ENCODE results near the gene KIF15.

Gene KIF15

GRCh38 chr3:44902628-44903027, 141.0 kb downstream of the KIF15 start:
- Histone ChIP-seq H3K9ac (ENCODE audit: low read depth, low read length, poor library complexity, severe bottlenecking) (no peak overlapping the region), H3K4me1 (ENCODE audit: insufficient read depth, low read length, poor library complexity, severe bottlenecking) (no peaks in the 10 kb centered on the region), H3K36me3 (ENCODE audit: insufficient read depth, low read length) (no peaks in the 10 kb centered on the region), H3K9me2 (replicated peaks; ENCODE audit: low read depth, low read length) (no peaks in the 10 kb centered on the region), H2AFZ (ENCODE audit: low read length) (no peak overlapping the region), H3K4me3 (ENCODE audit: low read length, poor library complexity, severe bottlenecking) (no peak overlapping the region), H3F3A (ENCODE audit: low read depth) (no peaks in the 10 kb centered on the region), H3K27me3 (ENCODE audit: insufficient read depth, low read length, poor library complexity, severe bottlenecking) (no peaks in the 10 kb centered on the region), H4K20me1 (ENCODE audit: insufficient read depth, low read length, poor library complexity, severe bottlenecking) (no peaks in the 10 kb centered on the region), H3K4me2 (ENCODE audit: low read depth, low read length, poor library complexity, severe bottlenecking) (no peak overlapping the region), H3K9me3 (ENCODE audit: insufficient read depth, low read depth, low read length) (peaks cover 8% of the 10 kb centered on the region; the same call in 1 of the 2 replicates), H3K79me2 (ENCODE audit: insufficient read depth, low read length) (no peaks in the 10 kb centered on the region)
- TF ChIP-seq CTCF (conservative IDR thresholded peaks at IDR 0.05; ENCODE audit: low read length) = no peak
- TF ChIP-seq EZH2phosphoT487 (IDR thresholded peaks at IDR 0.05; ENCODE audit: borderline replicate concordance) = no peak
